Calu3 (cell line): ENCODE data around the gene RAF1. TPM values are rescaled to one million over a fixed set of nuclear protein-coding genes. Genes with fewer than 3 reads are reported as not detected.

Experiments used
- BruUV-seq: library from RNA; stranded (reverse); fragments of 400-500 nt; replicated peaks from 2 replicates; lab custom pipeline; 2021; lab: Mats Ljungman, UMichigan
- CTCF ChIA-PET: fragments of 300-600 bp; sonication (Branson Sonifier 250); formaldehyde crosslinking; loops from one replicate; lab custom pipeline; 2022; ENCODE audit warnings: antibody characterized with exemption; lab: Charles Lee
- DNase-seq: peaks from one replicate; pipeline ENCODE4 v3.0.0; 2022
- H3K27ac Mint-ChIP-seq: one replicate; pipeline ENCODE4 v1.8.0; 2022; ENCODE audit warnings: mixed read lengths; ENCODE audit not compliant: unreplicated experiment
- H3K27me3 Mint-ChIP-seq: one replicate; pipeline ENCODE4 v1.8.0; 2022; ENCODE audit warnings: mixed read lengths; ENCODE audit not compliant: unreplicated experiment
- H3K36me3 Mint-ChIP-seq: one replicate; pipeline ENCODE4 v1.8.0; 2022; ENCODE audit warnings: mild to moderate bottlenecking, moderate library complexity, mixed read lengths; ENCODE audit not compliant: insufficient read depth, unreplicated experiment
- H3K4me1 Mint-ChIP-seq: one replicate; pipeline ENCODE4 v1.8.0; 2022; ENCODE audit warnings: mild to moderate bottlenecking, low read depth, mixed read lengths; ENCODE audit not compliant: unreplicated experiment
- H3K4me3 Mint-ChIP-seq: one replicate; pipeline ENCODE4 v1.8.0; 2022; ENCODE audit warnings: mild to moderate bottlenecking, low read depth, moderate library complexity, mixed read lengths; ENCODE audit not compliant: unreplicated experiment
- H3K9me3 Mint-ChIP-seq: one replicate; pipeline ENCODE4 v1.8.0; 2022; ENCODE audit warnings: low read depth, mixed read lengths; ENCODE audit not compliant: unreplicated experiment
- CTCF ChIP-seq: fragments of 200-600 bp; IDR thresholded peaks from one replicate; pipeline ENCODE4 v1.8.0; 2022; ENCODE audit warnings: antibody characterized with exemption; ENCODE audit not compliant: unreplicated experiment
- intact Hi-C: fragments of 100-400 bp; cut with micrococcal nuclease; formaldehyde crosslinking; loops from one replicate; pipeline ENCODE4 v1.10.0; 2022; ENCODE audit not compliant: unreplicated experiment
- total RNA-seq: library from RNA; stranded (reverse); gene quantifications from 2 replicates; pipeline ENCODE4 v1.2.3, GENCODE V29; 2022

RAF1 gene
- total RNA-seq, 1 experiment from 2014 or later: 69.3 TPM

- H3K27me3 Mint-ChIP-seq: no peaks in the 10 kb centered on the region
- no peaks in the 10 kb centered on the region for H3K9me3 Mint-ChIP-seq
- H3K4me3 Mint-ChIP-seq: no peak overlapping the region
- CTCF ChIA-PET: interaction anchor here (0.5 to 1.0 kb wide), 2 partner anchors 13 to 25 kb away, joined by 3 read pairs; no protein-coding TSS in a partner anchor
- H3K4me1 Mint-ChIP-seq: peaks cover 8% of the 10 kb centered on the region
- TF ChIP-seq CTCF: no peak
- intact Hi-C loops: no loop called here
- no peak for DNase-seq
- no TSS peak for BruUV-seq
- H3K36me3 Mint-ChIP-seq: no peaks in the 10 kb centered on the region
- H3K27ac Mint-ChIP-seq: no peak overlapping the region
Measured at GRCh38 chr3:12681943-12682390, 18.1 kb upstream of the RAF1 start.

GRCh38 chr3:12681089-12681942 is 17.4 kb upstream of the RAF1 start:
- Mint-ChIP-seq H3K4me3 (no peak overlapping the region), H3K27ac (no peak overlapping the region), H3K27me3 (no peaks in the 10 kb centered on the region), H3K9me3 (no peaks in the 10 kb centered on the region), H3K4me1 (peaks cover 8% of the 10 kb centered on the region), H3K36me3 (no peaks in the 10 kb centered on the region)
- CTCF ChIA-PET: interaction anchor here (0.5 to 1.0 kb wide), 3 partner anchors 14 to 129 kb away, joined by 3 read pairs; no protein-coding TSS in a partner anchor
- intact Hi-C loops: no loop called here
- TF ChIP-seq CTCF: no peak
- no peak for DNase-seq
- no TSS peak for BruUV-seq

- Mint-ChIP-seq H3K4me1 (peaks cover 8% of the 10 kb centered on the region), H3K9me3 (no peaks in the 10 kb centered on the region), H3K27me3 (no peaks in the 10 kb centered on the region), H3K4me3 (no peak overlapping the region), H3K36me3 (no peaks in the 10 kb centered on the region), H3K27ac (no peak overlapping the region)
- BruUV-seq: no TSS peak
- TF ChIP-seq CTCF: no peak
- DNase-seq: no peak
- intact Hi-C loops: no loop called here
- CTCF ChIA-PET: interaction anchor here (0.7 kb wide), 1 partner anchor 72 kb away, joined by 3 read pairs; no protein-coding TSS in a partner anchor
Measured at GRCh38 chr3:12679468-12679867, 15.6 kb upstream of the RAF1 start.

GRCh38 chr3:12677616-12678015 is 13.7 kb upstream of the RAF1 start:
- CTCF ChIA-PET: interaction anchor here (0.6 kb wide), 1 partner anchor 18 kb away, joined by 5 read pairs; no protein-coding TSS in a partner anchor
- intact Hi-C loops: no loop called here
- no peak overlapping the region for H3K27ac Mint-ChIP-seq

More at GRCh38 chr3:12677616-12678015, 13.7 kb upstream of the RAF1 start:
- no peak for TF ChIP-seq CTCF
- Mint-ChIP-seq H3K27me3 (no peaks in the 10 kb centered on the region), H3K4me3 (no peak overlapping the region), H3K4me1 (peaks cover 8% of the 10 kb centered on the region), H3K36me3 (no peaks in the 10 kb centered on the region), H3K9me3 (no peaks in the 10 kb centered on the region)
- no TSS peak for BruUV-seq
- no peak for DNase-seq
